ENCODE results near the gene ACTN4. TPM values are rescaled to one million over a fixed set of nuclear protein-coding genes. Genes with fewer than 3 reads are reported as not detected.

ACTN4 gene
- total and polyA plus RNA-seq, 3 donors from 2014 or later, result 112 to 158 (median 135) TPM

GRCh38 chr19:38706792-38707511 lies 59.5 kb downstream of the ACTN4 start:
- TF ChIP-seq POLR2A (IDR thresholded peaks at IDR 0.05), result no peak
- TF ChIP-seq CTCF (IDR thresholded peaks at IDR 0.05), result no peak
- 76 to 81% methylated on average over 14 to 16 of the region's 16 CpGs for WGBS, 2 donors
- intact Hi-C loops (cut with DNase I; ENCODE audit: low total_unique reads), result no loop called here
- no peak for DNase-seq
- H3K9me3 ChIP-seq, result no peaks in the 10 kb centered on the region
- H3K36me3 ChIP-seq (ENCODE audit: low read depth, missing control alignments), result no peaks in the 10 kb centered on the region
- peak overlapping the region in 1 of 2 donors; percentile 32 for H3K27ac ChIP-seq
- H3K4me3 ChIP-seq, result no peak overlapping the region
- peaks cover 22% of the 10 kb centered on the region for H3K4me1 ChIP-seq
- H3K27me3 ChIP-seq, result no peaks in the 10 kb centered on the region

GRCh38 chr19:38707512-38708114 lies 60.2 kb downstream of the ACTN4 start:
- Histone ChIP-seq H3K4me3 (no peak overlapping the region), H3K27ac (peak overlapping the region in 1 of 2 donors; percentile 32), H3K36me3 (ENCODE audit: low read depth, missing control alignments) (no peaks in the 10 kb centered on the region), H3K27me3 (no peaks in the 10 kb centered on the region), H3K4me1 (peaks cover 29% of the 10 kb centered on the region), H3K9me3 (no peaks in the 10 kb centered on the region)
- WGBS, 2 donors, result 66 to 94% methylated on average over 8 to 10 of the region's 10 CpGs
- intact Hi-C loops (cut with DNase I; ENCODE audit: low total_unique reads), result no loop called here
- TF ChIP-seq CTCF (IDR thresholded peaks at IDR 0.05), result no peak
- no peak for TF ChIP-seq POLR2A (IDR thresholded peaks at IDR 0.05)
- DNase-seq, result peak; percentile 72

GRCh38 chr19:38708413-38709024 lies 61.1 kb downstream of the ACTN4 start:
- H3K4me1 ChIP-seq, result peaks cover 36% of the 10 kb centered on the region
- intact Hi-C loops (cut with DNase I; ENCODE audit: low total_unique reads), result no loop called here
- no peak overlapping the region for H3K4me3 ChIP-seq
- no peaks in the 10 kb centered on the region for H3K27me3 ChIP-seq
- no peaks in the 10 kb centered on the region for H3K36me3 ChIP-seq (ENCODE audit: low read depth, missing control alignments)
- no peak for TF ChIP-seq CTCF (IDR thresholded peaks at IDR 0.05)
- TF ChIP-seq POLR2A (IDR thresholded peaks at IDR 0.05), result no peak
- H3K27ac ChIP-seq, result no peak overlapping the region
- DNase-seq, result no peak
- 66 to 87% methylated on average over 4 to 10 of the region's 10 CpGs for WGBS, 2 donors
- H3K9me3 ChIP-seq, result no peaks in the 10 kb centered on the region

- Histone ChIP-seq H3K9me3 (no peaks in the 10 kb centered on the region), H3K27ac (no peak overlapping the region), H3K4me1 (peaks cover 42% of the 10 kb centered on the region), H3K4me3 (no peak overlapping the region), H3K27me3 (no peaks in the 10 kb centered on the region), H3K36me3 (ENCODE audit: low read depth, missing control alignments) (no peaks in the 10 kb centered on the region)
- DNase-seq, result no peak
- 87 to 90% methylated on average over 10 of the region's 10 CpGs for WGBS, 2 donors
- intact Hi-C loops (cut with DNase I; ENCODE audit: low total_unique reads), result no loop called here
- TF ChIP-seq CTCF (IDR thresholded peaks at IDR 0.05) (no peak), POLR2A (IDR thresholded peaks at IDR 0.05) (no peak)
These were observed 61.7 kb downstream of the ACTN4 start for GRCh38 chr19:38709119-38709518.
